Measurements from ENCODE around the gene LGI2. TPM values are rescaled to one million over a fixed set of nuclear protein-coding genes. Genes with fewer than 3 reads are reported as not detected.

The LGI2 gene
- total RNA-seq, 1 experiment from 2014 or later, result not detected

DNA sequence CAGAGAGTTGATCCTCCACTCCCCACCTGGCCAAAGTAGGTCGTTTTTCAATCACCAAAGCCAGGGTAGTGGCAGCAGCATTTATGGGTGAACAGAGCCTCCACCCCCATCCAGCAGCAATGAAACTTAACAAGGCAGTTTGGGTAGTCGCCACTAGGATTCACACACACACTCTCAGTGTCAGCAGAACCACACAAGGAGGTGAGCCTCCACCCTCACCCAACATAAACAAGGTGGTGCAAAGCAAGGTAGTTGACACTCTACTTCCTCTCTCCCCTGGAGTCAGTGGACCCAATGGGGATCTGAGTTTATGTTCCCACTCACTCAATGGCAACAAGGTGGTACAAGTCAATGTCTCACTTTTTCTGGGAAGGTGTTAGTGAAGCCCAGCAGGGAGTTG lies 67.5 kb downstream of the LGI2 start:
- no TSS peak for BruUV-seq (replicated peaks)
- CTCF ChIA-PET, result no interaction called here
- no peak for DNase-seq (ENCODE audit: unreplicated experiment)
- H3K4me3 Mint-ChIP-seq (ENCODE audit: unreplicated experiment), result no peak overlapping the region
- no peaks in the 10 kb centered on the region for H3K4me1 Mint-ChIP-seq (ENCODE audit: insufficient read depth, unreplicated experiment)
- no peaks in the 10 kb centered on the region for H3K9me3 Mint-ChIP-seq (ENCODE audit: unreplicated experiment)
- TF ChIP-seq, protein P1, sequence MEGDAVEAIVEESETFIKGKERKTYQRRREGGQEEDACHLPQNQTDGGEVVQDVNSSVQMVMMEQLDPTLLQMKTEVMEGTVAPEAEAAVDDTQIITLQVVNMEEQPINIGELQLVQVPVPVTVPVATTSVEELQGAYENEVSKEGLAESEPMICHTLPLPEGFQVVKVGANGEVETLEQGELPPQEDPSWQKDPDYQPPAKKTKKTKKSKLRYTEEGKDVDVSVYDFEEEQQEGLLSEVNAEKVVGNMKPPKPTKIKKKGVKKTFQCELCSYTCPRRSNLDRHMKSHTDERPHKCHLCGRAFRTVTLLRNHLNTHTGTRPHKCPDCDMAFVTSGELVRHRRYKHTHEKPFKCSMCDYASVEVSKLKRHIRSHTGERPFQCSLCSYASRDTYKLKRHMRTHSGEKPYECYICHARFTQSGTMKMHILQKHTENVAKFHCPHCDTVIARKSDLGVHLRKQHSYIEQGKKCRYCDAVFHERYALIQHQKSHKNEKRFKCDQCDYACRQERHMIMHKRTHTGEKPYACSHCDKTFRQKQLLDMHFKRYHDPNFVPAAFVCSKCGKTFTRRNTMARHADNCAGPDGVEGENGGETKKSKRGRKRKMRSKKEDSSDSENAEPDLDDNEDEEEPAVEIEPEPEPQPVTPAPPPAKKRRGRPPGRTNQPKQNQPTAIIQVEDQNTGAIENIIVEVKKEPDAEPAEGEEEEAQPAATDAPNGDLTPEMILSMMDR (IDR thresholded peaks at IDR 0.05; ENCODE audit: unreplicated experiment), result no peak
- no peaks in the 10 kb centered on the region for H3K36me3 Mint-ChIP-seq (ENCODE audit: insufficient read depth, unreplicated experiment)
- intact Hi-C loops (cut with micrococcal nuclease), result no loop called here
- H3K27me3 Mint-ChIP-seq (ENCODE audit: insufficient read depth, unreplicated experiment), result no peaks in the 10 kb centered on the region
- POLR2A ChIA-PET, result no interaction called here
- H3K27ac Mint-ChIP-seq (ENCODE audit: low read depth, unreplicated experiment), result no peak overlapping the region

DNA sequence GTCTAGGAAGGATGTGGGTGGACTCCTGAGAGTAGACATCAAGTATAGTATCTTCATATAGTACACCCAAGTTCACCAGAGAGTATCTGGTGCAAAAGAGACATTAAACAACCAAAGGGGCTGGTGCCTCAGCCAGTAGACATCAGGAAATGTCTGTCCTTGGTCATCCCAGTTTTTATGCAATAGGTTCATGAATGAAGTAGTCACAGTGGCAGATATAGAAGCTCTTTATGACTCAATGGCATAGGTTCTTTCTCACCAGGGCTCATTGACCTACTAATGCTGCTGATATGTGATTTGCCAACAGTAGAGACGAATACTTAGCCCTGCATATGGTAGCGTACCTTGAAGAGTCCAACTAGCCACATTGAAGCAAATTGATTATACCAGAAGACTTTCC lies 72.9 kb downstream of the LGI2 start:
- Mint-ChIP-seq H3K4me3 (ENCODE audit: unreplicated experiment) (no peak overlapping the region), H3K4me1 (ENCODE audit: insufficient read depth, unreplicated experiment) (no peaks in the 10 kb centered on the region), H3K27ac (ENCODE audit: low read depth, unreplicated experiment) (no peak overlapping the region), H3K27me3 (ENCODE audit: insufficient read depth, unreplicated experiment) (no peaks in the 10 kb centered on the region), H3K36me3 (ENCODE audit: insufficient read depth, unreplicated experiment) (no peaks in the 10 kb centered on the region), H3K9me3 (ENCODE audit: unreplicated experiment) (no peaks in the 10 kb centered on the region)
- no TSS peak for BruUV-seq (replicated peaks)
- TF ChIP-seq, protein P1 (IDR thresholded peaks at IDR 0.05; ENCODE audit: unreplicated experiment), result no peak
- intact Hi-C loops (cut with micrococcal nuclease), result no loop called here
- CTCF ChIA-PET, result interaction anchor here (0.5 to 1.8 kb wide), 2 partner anchors 23 to 179 kb away, joined by 3 to 6 read pairs; no protein-coding TSS in a partner anchor
- POLR2A ChIA-PET, result no interaction called here
- no peak for DNase-seq (ENCODE audit: unreplicated experiment)

DNA sequence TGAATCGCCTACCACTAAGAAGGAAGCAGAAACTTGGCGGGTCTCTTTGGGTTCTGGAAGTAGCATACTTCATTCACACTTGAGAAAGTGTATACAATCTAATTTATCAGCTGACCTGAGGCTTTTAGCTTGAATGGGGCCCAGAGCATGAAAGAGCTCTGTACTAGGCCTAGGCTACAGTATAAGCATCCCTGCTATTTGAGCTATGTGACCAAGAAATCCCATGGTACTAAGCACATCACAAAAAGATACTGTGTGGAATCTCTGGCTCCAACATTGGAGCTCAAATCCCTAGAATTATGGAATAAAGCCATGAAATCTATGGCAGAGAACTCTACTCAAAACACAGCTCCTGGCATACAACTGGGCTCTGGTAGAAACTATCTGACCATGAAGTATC lies 74.0 kb downstream of the LGI2 start:
- no peaks in the 10 kb centered on the region for H3K4me1 Mint-ChIP-seq (ENCODE audit: insufficient read depth, unreplicated experiment)
- no peak overlapping the region for H3K4me3 Mint-ChIP-seq (ENCODE audit: unreplicated experiment)
- no peaks in the 10 kb centered on the region for H3K9me3 Mint-ChIP-seq (ENCODE audit: unreplicated experiment)
- DNase-seq (ENCODE audit: unreplicated experiment), result no peak
- no TSS peak for BruUV-seq (replicated peaks)
- intact Hi-C loops (cut with micrococcal nuclease), result no loop called here
- H3K36me3 Mint-ChIP-seq (ENCODE audit: insufficient read depth, unreplicated experiment), result no peaks in the 10 kb centered on the region
- TF ChIP-seq, protein P1 (IDR thresholded peaks at IDR 0.05; ENCODE audit: unreplicated experiment), result no peak
- ChIA-PET POLR2A (no interaction called here), CTCF (interaction anchor here (0.7 to 1.8 kb wide), 5 partner anchors 10 to 434 kb away, joined by 3 to 6 read pairs (median 3); no protein-coding TSS in a partner anchor)
- H3K27me3 Mint-ChIP-seq (ENCODE audit: insufficient read depth, unreplicated experiment), result no peaks in the 10 kb centered on the region
- H3K27ac Mint-ChIP-seq (ENCODE audit: low read depth, unreplicated experiment), result no peak overlapping the region

DNA sequence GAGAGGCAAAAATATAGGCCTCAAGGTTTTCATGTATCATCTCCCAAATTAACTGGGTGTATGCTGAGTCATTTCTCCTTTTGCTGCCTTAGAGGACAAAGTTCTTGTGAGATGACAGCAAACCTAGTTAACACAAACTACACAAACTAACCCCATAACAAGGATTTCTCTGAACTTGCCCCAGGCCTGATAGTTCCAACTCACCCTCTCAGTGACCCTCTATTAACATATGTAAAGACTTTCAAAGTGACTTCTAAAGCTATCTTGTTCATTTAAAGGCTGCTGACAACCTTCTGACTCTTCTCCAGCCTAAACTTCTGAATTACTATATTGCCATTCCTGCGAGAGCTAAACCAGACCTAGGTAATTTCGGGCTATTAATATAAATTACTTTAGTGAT lies 74.7 kb downstream of the LGI2 start:
- Mint-ChIP-seq H3K9me3 (ENCODE audit: unreplicated experiment) (no peaks in the 10 kb centered on the region), H3K4me1 (ENCODE audit: insufficient read depth, unreplicated experiment) (no peaks in the 10 kb centered on the region), H3K4me3 (ENCODE audit: unreplicated experiment) (no peak overlapping the region), H3K27ac (ENCODE audit: low read depth, unreplicated experiment) (no peak overlapping the region), H3K27me3 (ENCODE audit: insufficient read depth, unreplicated experiment) (no peaks in the 10 kb centered on the region), H3K36me3 (ENCODE audit: insufficient read depth, unreplicated experiment) (no peaks in the 10 kb centered on the region)
- TF ChIP-seq, protein P1 (IDR thresholded peaks at IDR 0.05; ENCODE audit: unreplicated experiment), result no peak
- CTCF ChIA-PET, result interaction anchor here (0.7 to 1.8 kb wide), 4 partner anchors 9 to 24 kb away, joined by 3 to 6 read pairs (median 3); no protein-coding TSS in a partner anchor
- intact Hi-C loops (cut with micrococcal nuclease), result no loop called here
- DNase-seq (ENCODE audit: unreplicated experiment), result no peak
- POLR2A ChIA-PET, result no interaction called here
- no TSS peak for BruUV-seq (replicated peaks)
